Right lobe of liver (tissue), 4 donors: ENCODE results near the gene AMBRA1.

Experiments used
- CTCF ChIP-seq, 4 donors: fragments of 200-600 bp in 3 of 4; fragments of 450-650 bp in 1 of 4; IDR thresholded peaks; one replicate each; pipeline versions ENCODE4 v1.5.1 to v1.8.0; 2016 to 2022; ENCODE audit warnings: antibody characterized with exemption in 4 of 4, mild to moderate bottlenecking in 2 of 4
- POLR2A ChIP-seq: fragments of 450-650 bp; IDR thresholded peaks from one replicate; pipeline ENCODE4 v1.6.1; 2017; ENCODE audit warnings: antibody characterized with exemption, mild to moderate bottlenecking
- donor health status: DM: no; HTN: no; CAD: no.
- donor health status: DM: no; HTN: no; CAD: no.
- donor health status: DM: no; HTN: yes; CAD: no.

GRCh38 chr11:46497498-46497897 is 96.3 kb downstream of the AMBRA1 start:
- TF ChIP-seq CTCF (IDR thresholded peaks at IDR 0.05) (no peak), POLR2A (no peak)
